NT2/D1 (cell line): ENCODE measurements around the gene GPR132.

Experiments used
- SUZ12 ChIP-seq: IDR thresholded peaks from 2 replicates; pipeline ENCODE4 v1.6.1; 2011; ENCODE audit not compliant: insufficient read length, insufficient read depth; ENCODE audit errors: extremely low read depth
- YY1 ChIP-seq: IDR thresholded peaks from 2 replicates; pipeline ENCODE4 v1.6.1; 2011; ENCODE audit not compliant: insufficient read length, insufficient read depth
- ZNF274 ChIP-seq: IDR thresholded peaks from 2 replicates; pipeline ENCODE4 v1.6.1; 2011; ENCODE audit warnings: mild to moderate bottlenecking, low read depth, low read length

- TF ChIP-seq YY1 = no peak
- no peak for TF ChIP-seq ZNF274
- no peak for TF ChIP-seq SUZ12
These were observed 43.0 kb downstream of the GPR132 start for GRCh38 chr14:105022276-105022670.
